Nephron (organoid): Measurements from ENCODE around the gene HOXC5.

Experiments used
- H3K27ac Mint-ChIP-seq, 3 experiments: 2 replicates each; pipeline ENCODE4 v1.8.0; 2020; ENCODE audit warnings: mixed read lengths in 3 of 3, mild to moderate bottlenecking in 2 of 3, moderate library complexity in 1 of 3
- H3K27me3 Mint-ChIP-seq: 2 replicates; pipeline ENCODE4 v1.8.0; 2021; ENCODE audit warnings: low read depth, mild to moderate bottlenecking, moderate library complexity, mixed read lengths
- H3K36me3 Mint-ChIP-seq: 2 replicates; pipeline ENCODE4 v1.8.0; 2020; ENCODE audit warnings: low read depth, mixed read lengths
- H3K4me1 Mint-ChIP-seq: 2 replicates; pipeline ENCODE4 v1.8.0; 2020; ENCODE audit warnings: mixed read lengths
- H3K4me3 Mint-ChIP-seq, 3 experiments: 2 replicates each; pipeline ENCODE4 v1.8.0; 2020; ENCODE audit warnings: mild to moderate bottlenecking in 3 of 3, mixed read lengths in 3 of 3, moderate library complexity in 2 of 3
- H3K9me3 Mint-ChIP-seq: 2 replicates; pipeline ENCODE4 v1.8.0; 2020; ENCODE audit warnings: mixed read lengths
- CTCF ChIP-seq, 3 experiments: fragments of 200-600 bp; sonication (generic); IDR thresholded peaks; one replicate each; pipeline ENCODE4 v1.5.0; 2021; ENCODE audit warnings: antibody characterized with exemption in 3 of 3; ENCODE audit not compliant: unreplicated experiment in 3 of 3

The HOXC5 gene

GRCh38 chr12:53985994-53986685, 46.7 kb upstream of the HOXC5 start:
- peak overlapping the region; percentile 95 to 99 (median 96) for H3K4me3 Mint-ChIP-seq
- no peak for TF ChIP-seq CTCF (IDR thresholded peaks at IDR 0.05; ENCODE audit: unreplicated experiment in 3 of 3)

DNA sequence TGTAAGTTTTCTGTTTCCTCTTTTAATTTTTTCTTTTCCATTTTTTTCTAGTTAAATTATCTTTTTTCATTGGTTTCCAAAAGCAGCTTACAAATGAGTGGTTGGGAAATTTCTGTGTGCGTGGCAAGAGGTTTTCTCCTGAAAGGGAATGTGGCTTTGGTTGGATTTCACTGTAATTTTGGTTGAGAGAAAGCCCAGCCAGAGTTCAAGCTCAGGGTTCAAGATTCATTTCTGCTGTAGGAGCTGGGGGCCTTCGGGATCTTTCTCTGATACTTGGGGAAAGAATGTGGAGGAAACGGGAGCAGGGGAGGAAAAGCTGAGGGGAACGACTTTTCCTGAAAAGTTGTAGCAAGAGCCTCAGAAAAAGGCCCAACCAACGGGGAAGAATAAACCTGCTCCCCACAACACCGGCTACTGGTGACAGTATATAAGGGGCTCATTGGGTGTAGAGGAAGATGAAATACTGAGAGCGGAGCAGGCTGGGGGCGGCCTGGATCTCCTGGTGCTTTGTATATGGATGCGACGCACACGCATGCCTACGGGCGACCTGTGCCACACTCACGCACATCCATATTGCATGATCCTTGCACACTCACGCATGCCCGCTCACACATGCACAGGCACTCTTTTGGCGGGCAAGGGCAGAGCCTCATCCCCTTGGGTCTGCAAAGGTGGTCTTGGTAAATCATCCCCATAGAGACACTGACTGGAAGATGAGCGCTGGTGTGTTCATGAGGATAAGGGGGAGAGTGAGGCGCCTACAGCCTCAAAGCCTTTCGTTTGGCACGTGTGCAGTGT, 46.0 kb upstream of the HOXC5 start:
- TF ChIP-seq CTCF (IDR thresholded peaks at IDR 0.05; ENCODE audit: unreplicated experiment in 3 of 3): no peak
- Mint-ChIP-seq H3K36me3 (peaks cover 25% of the 10 kb centered on the region), H3K4me1 (peaks cover 55% of the 10 kb centered on the region), H3K9me3 (no peaks in the 10 kb centered on the region), H3K4me3 (peak overlapping the region; percentile 95 to 99 (median 96)), H3K27me3 (peaks cover 100% of the 10 kb centered on the region), H3K27ac (peak overlapping the region; percentile 95 to 100 (median 95))

More at GRCh38 chr12:53985994-53986685, 46.7 kb upstream of the HOXC5 start:
- Mint-ChIP-seq H3K4me1 (peaks cover 52% of the 10 kb centered on the region), H3K27ac (peak overlapping the region; percentile 95 to 100 (median 97)), H3K27me3 (peaks cover 100% of the 10 kb centered on the region), H3K9me3 (no peaks in the 10 kb centered on the region), H3K36me3 (peaks cover 23% of the 10 kb centered on the region)

DNA sequence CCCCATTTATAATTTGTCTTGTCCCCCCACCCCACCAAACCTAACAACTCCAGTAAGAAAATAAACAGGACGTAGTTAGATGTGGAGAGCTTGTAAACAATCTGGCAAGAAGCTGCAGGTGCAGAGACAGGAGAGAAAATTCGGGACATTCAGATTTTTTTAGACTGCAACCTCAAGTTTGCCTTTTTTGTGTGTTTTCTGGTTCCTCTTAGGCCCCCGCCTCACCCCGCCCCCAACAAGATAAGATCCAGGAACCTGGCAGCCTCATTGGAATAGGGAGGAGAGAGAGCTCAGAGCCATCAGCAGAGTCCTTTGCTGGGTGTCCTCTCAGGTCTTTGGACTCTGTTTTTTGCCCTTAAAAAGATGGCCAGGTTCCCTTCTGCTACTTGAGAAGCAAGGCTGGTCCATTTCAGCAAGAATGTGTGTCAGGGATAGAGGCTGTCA, 45.0 kb upstream of the HOXC5 start:
- Mint-ChIP-seq H3K27ac (peak overlapping the region; percentile 95 to 100 (median 95)), H3K4me1 (peaks cover 60% of the 10 kb centered on the region), H3K4me3 (peak overlapping the region; percentile 95 to 99 (median 96)), H3K9me3 (no peaks in the 10 kb centered on the region), H3K36me3 (peaks cover 25% of the 10 kb centered on the region), H3K27me3 (peaks cover 100% of the 10 kb centered on the region)
- TF ChIP-seq CTCF (IDR thresholded peaks at IDR 0.05; ENCODE audit: unreplicated experiment in 3 of 3): no peak

GRCh38 chr12:53988541-53989226, 44.2 kb upstream of the HOXC5 start:
- H3K9me3 Mint-ChIP-seq: no peaks in the 10 kb centered on the region

More at GRCh38 chr12:53988541-53989226, 44.2 kb upstream of the HOXC5 start:
- peaks cover 30% of the 10 kb centered on the region for H3K36me3 Mint-ChIP-seq
- H3K27me3 Mint-ChIP-seq: peaks cover 100% of the 10 kb centered on the region
- peak overlapping the region; percentile 95 to 99 (median 96) for H3K4me3 Mint-ChIP-seq
- peak overlapping the region; percentile 95 to 100 (median 95) for H3K27ac Mint-ChIP-seq
- TF ChIP-seq CTCF (IDR thresholded peaks at IDR 0.05; ENCODE audit: unreplicated experiment in 3 of 3): no peak
- H3K4me1 Mint-ChIP-seq: peaks cover 69% of the 10 kb centered on the region
